NCI-H146 (cell line): ENCODE measurements around the gene HMGXB3.

Experiments used
- DNase-seq: peaks from one replicate; lab custom pipeline; 2025; lab: John Stamatoyannopoulos, UW

The HMGXB3 gene

GRCh38 chr5:149990518-149991376 is 9.8 kb upstream of the HMGXB3 start:
- DNase-seq, result peak; percentile 65

GRCh38 chr5:149993471-149993870 is 7.1 kb upstream of the HMGXB3 start:
- no peak for DNase-seq

- DNase-seq, result no peak
These were observed 4.9 kb upstream of the HMGXB3 start for GRCh38 chr5:149995385-149996204.

GRCh38 chr5:149996205-149996890 is 4.2 kb upstream of the HMGXB3 start:
- no peak for DNase-seq

GRCh38 chr5:149998281-149998680 is 2.3 kb upstream of the HMGXB3 start:
- no peak for DNase-seq

GRCh38 chr5:149999359-149999758 is 1.2 kb upstream of the HMGXB3 start:
- DNase-seq, result no peak

GRCh38 chr5:149999866-150000255 is 678 bp upstream of the HMGXB3 start:
- DNase-seq, result no peak

GRCh38 chr5:150000990-150001659 is 586 bp downstream of the HMGXB3 start:
- peak; percentile 7 for DNase-seq

GRCh38 chr5:150001660-150002486 is 1.3 kb downstream of the HMGXB3 start:
- DNase-seq, result peak; percentile 36

GRCh38 chr5:150006318-150006717 is 5.8 kb downstream of the HMGXB3 start:
- no peak for DNase-seq

- no peak for DNase-seq
These were observed 6.5 kb downstream of the HMGXB3 start for GRCh38 chr5:150007050-150007449.

GRCh38 chr5:150009671-150010387 is 9.3 kb downstream of the HMGXB3 start:
- no peak for DNase-seq

GRCh38 chr5:150013931-150014330 is 13.4 kb downstream of the HMGXB3 start:
- DNase-seq, result no peak

GRCh38 chr5:150014456-150014855 is 13.9 kb downstream of the HMGXB3 start:
- no peak for DNase-seq

- no peak for DNase-seq
These were observed 14.9 kb downstream of the HMGXB3 start for GRCh38 chr5:150015415-150015814.

GRCh38 chr5:150016537-150016936 is 16.0 kb downstream of the HMGXB3 start:
- DNase-seq, result no peak

GRCh38 chr5:150017226-150018005 is 16.9 kb downstream of the HMGXB3 start:
- no peak for DNase-seq

GRCh38 chr5:150020249-150020648 is 19.7 kb downstream of the HMGXB3 start:
- DNase-seq, result no peak

GRCh38 chr5:150021491-150022157 is 21.1 kb downstream of the HMGXB3 start:
- DNase-seq, result no peak
